AG09319 (cell line): Measurements from ENCODE around the gene DLG5.

Experiments
- DNase-seq: peaks from one replicate; pipeline ENCODE4 v3.0.0-alpha.2; 2010; ENCODE audit warnings: low read depth; ENCODE audit errors: extremely low read depth
- CTCF ChIP-seq: IDR thresholded peaks from 2 replicates; pipeline ENCODE4 v1.5.1; 2011; ENCODE audit warnings: low read depth, mild to moderate bottlenecking, inconsistent platforms, low read length, moderate library complexity

The DLG5 gene

GRCh38 chr10:77816311-77816710, 110.2 kb downstream of the DLG5 start:
- DNase-seq, result no peak
- TF ChIP-seq CTCF, result no peak

DNA sequence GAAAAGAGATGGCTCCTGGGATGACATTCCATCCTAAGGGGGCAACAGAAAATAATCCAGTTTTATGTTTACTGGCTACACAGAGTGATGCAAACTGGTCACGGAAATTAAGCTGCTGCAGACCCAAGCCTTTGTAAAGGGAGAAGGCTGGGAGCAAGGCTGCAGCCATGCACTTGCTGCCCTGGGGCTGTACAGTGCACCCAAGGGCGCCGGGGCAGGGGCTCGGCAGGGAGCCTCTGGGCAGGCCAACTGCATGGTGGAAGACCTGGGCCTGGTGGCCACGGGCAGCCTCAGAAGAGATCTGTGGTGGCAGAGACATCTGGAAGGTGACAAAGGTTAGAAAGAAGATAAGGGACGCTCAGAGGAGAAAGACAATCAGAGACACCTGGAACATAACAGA, 113.8 kb downstream of the DLG5 start:
- DNase-seq, result no peak
- TF ChIP-seq CTCF, result no peak

- no peak for DNase-seq
- TF ChIP-seq CTCF, result no peak
Observed at GRCh38 chr10:77811831-77812430, 114.6 kb downstream of the DLG5 start.

DNA sequence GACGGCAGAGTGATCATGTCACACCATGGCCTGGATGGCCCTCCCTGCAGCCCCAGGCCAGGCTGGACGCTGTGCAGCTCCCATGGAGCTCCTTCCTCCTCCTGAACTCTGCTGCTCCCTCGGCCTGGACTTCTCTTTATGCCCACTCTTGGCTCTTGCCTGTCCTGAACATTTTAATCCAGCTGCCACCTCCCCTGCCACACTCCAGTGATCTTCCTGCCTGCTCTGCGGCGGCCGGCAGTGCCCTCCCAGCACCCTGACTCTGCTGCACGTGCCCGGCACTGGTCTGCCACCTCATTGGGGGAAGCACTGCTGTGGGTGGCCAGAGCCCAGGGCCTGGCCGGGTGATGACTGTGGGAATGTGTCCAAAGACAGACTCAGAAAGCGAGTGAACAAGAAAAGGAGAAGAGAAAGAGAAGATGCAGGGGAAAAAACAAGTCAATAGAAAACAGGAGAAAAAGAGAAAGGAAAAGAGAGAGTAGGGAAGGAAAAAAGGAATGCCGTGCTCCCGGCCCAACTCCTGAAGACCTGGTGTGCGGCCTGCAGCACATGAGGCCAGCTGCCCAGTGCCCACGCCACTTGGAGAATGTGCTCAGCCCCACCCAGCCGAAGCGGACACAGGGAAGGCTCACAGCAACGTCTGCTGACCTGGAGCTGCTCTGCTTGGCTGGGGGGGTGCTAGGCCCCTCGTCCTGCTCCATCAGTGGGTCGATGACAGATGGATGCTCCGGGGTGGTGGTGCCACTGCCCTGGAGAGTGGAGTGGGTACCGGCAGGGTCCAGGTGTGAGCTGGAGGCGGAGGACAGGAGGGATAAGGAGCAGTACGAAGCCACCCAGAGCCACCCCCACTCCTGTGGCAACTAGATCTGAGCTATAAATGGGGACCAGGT, 115.9 kb downstream of the DLG5 start:
- TF ChIP-seq CTCF, result no peak

GRCh38 chr10:77809336-77809735, 117.2 kb downstream of the DLG5 start:
- DNase-seq, result no peak
- TF ChIP-seq CTCF, result no peak

More for the DNA sequence above, 115.9 kb downstream of the DLG5 start:
- DNase-seq, result no peak

DNA sequence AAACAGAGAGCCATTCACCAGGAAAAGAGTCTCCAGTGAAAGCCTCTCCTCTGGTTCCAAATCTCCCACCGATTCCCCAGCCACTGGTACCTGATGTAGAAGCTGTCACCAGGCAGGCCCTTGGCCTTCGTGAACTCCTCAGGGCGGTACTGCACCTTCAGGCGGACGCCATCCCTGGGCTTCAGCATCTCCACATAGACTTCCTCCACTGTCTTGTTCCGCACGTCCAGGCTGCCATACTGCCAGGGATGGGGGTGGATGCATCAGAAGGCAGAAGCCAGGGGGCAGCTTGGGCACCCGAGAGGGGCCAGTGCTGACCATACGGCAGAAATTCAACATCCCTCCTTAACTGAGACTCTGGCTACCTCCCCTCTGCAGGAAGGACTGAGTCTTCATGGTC, 118.8 kb downstream of the DLG5 start:
- no peak for TF ChIP-seq CTCF
- DNase-seq, result no peak

DNA sequence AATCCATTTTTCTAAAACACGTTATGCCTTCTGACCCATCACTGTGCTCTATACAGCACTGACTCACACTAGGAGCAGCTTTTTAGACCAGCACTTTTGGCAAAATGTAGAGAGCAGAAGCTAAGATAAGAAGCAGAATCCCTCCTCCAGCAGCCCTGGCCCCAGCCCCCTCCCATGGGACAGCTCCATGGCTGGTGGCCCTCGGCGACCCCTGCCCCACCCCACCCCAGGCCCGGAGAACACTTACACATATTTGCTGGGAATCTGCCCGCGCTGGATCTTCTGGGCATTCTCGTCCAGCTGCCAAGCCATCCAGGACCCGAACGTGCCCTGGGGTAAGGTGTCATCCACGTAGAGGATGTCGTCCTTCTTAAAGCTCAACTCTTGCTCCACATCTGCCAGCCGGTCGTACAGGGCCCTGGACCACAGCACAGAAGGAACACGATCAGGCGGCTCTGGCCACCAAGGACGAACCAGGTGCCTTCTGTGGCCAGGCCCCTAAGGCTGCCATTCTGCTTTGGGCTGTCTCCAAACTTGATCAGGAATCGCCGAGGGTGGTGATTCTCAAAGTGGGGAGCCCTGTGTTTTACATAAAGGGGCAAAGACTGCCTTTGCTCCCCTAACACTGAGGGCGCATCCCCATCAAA, 119.9 kb downstream of the DLG5 start:
- no peak for TF ChIP-seq CTCF
- no peak for DNase-seq
